GM12873 (cell line): ENCODE measurements around the gene SERPINH1.

Source experiments
- TF ChIP-seq, protein P1 (sequence below): IDR thresholded peaks from 2 replicates; pipeline ENCODE4 v1.5.1; 2012; ENCODE audit warnings: low read depth, mild to moderate bottlenecking, moderate library complexity, low read length, control low read depth; ENCODE audit not compliant: insufficient read depth; ENCODE audit errors: missing control alignments

SERPINH1 gene

GRCh38 chr11:75526192-75526541 is 35.9 kb upstream of the SERPINH1 start:
- TF ChIP-seq, protein P1, sequence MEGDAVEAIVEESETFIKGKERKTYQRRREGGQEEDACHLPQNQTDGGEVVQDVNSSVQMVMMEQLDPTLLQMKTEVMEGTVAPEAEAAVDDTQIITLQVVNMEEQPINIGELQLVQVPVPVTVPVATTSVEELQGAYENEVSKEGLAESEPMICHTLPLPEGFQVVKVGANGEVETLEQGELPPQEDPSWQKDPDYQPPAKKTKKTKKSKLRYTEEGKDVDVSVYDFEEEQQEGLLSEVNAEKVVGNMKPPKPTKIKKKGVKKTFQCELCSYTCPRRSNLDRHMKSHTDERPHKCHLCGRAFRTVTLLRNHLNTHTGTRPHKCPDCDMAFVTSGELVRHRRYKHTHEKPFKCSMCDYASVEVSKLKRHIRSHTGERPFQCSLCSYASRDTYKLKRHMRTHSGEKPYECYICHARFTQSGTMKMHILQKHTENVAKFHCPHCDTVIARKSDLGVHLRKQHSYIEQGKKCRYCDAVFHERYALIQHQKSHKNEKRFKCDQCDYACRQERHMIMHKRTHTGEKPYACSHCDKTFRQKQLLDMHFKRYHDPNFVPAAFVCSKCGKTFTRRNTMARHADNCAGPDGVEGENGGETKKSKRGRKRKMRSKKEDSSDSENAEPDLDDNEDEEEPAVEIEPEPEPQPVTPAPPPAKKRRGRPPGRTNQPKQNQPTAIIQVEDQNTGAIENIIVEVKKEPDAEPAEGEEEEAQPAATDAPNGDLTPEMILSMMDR, result no peak

GRCh38 chr11:75527130-75527529 is 34.9 kb upstream of the SERPINH1 start:
- TF ChIP-seq, protein P1, result no peak

DNA sequence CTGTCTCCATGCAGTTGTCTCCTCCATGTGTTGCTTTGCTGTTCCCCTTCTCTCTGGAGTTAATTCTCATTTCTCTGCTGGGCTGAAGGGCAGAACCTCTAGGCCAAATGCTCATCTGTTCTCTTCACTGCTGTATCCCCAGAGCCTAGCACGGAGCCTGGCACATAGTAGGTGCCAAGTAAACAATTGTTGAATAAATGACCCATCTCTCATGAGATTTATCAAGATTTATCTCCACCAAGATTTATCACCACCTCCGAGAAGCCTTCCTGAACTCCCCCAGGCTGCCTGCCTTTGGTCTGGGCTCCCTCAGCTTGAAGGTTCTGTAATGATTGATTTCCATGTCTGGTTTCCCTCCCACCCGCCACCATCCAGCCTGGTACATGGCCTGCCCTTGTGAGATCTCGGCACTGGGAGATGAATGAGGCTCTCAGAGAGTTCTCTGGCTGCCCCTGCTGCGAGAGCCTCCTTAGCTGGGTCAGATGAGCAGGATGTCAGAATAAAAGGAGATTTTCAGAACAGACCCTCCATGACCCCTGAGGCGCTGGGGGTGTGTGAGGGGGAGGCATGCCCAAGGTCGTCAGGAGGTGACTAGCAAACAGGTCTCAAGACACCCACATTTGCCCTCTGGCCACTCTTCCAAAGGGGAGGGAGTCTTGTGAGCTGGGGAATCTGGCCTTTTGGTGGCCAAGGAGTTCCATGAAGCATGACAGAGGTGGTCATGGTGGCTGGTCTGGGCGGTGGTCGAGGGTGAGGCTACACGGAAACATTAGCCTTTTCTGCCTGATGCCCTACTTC is 33.9 kb upstream of the SERPINH1 start:
- TF ChIP-seq, protein P1, result no peak

DNA sequence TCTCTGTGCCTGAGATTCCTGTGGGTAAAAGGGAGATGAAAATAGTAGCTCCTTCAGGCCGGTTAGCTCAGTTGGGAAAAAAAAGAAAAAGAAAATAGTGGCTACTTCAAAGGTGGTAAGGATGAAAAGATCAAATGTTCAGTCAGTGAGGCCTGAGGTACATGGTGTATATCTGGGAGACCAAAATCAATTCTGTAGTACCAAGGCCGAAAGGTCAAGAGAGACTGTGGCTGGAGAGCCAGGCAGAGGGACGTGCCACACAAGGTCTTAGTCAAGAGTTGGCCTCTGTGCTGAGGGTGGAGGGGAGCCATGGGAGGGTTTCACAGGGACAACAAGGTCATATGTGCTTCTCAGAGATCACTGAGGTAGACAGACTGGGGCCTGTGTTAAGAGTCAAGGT is 31.5 kb upstream of the SERPINH1 start:
- TF ChIP-seq, protein P1, result no peak

DNA sequence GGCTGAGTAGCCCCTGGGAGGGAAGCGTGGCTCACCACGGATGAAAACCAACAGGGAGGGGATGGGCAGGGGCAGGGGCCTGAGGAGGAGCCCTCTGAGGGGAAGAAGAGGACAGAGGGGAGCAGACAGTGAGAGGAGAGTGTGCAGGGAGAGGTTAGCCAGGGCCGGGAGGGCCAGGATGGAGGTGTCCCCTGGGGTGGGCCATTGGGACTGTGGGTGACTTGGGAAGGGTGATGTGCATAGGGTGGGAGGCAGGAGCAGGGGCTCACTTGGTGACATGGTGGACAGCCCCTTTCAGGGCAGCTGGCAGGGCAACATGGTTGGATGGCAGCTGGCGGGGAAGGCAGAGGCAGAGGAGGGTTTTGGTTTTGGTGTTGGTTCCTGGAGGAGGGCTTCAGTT is 30.7 kb upstream of the SERPINH1 start:
- TF ChIP-seq, protein P1, result no peak

- TF ChIP-seq, protein P1, result peak; percentile 79
Observed at GRCh38 chr11:75532200-75533048, 29.6 kb upstream of the SERPINH1 start.

DNA sequence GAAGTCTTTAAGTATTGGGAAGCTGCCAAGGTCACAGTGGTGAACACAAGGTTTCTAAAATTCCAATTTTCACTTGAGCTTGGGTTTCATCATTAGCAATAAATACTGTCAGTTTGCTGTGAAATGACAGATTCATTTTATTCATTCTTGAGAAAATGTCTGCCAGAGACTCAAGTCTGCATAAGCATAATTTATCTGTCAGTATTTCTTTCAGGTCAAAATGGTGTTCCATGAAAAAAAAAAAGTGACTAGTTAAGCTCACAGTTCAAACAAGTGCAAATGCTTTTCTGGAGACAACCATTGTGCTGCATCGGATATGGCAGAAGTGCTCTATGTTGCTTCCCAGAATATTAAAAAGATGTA is 28.2 kb upstream of the SERPINH1 start:
- TF ChIP-seq, protein P1, result no peak
